GM21515 (cell line): Measurements from ENCODE around the gene NPIPA5.
"Not testable (repeated sequence)": the region's sequence is repeated elsewhere in the genome, so short reads cannot be mapped to it uniquely, and the experiment has no call there.

Experiments
- ATAC-seq: cut with Tn5 transposase; IDR thresholded peaks from one replicate; pipeline ENCODE4 v1.9.1; 2021; ENCODE audit not compliant: unreplicated experiment

The NPIPA5 gene

GRCh38 chr16:15393025-15393424, 14.9 kb upstream of the NPIPA5 start:
- ATAC-seq: not testable (repeated sequence)

DNA sequence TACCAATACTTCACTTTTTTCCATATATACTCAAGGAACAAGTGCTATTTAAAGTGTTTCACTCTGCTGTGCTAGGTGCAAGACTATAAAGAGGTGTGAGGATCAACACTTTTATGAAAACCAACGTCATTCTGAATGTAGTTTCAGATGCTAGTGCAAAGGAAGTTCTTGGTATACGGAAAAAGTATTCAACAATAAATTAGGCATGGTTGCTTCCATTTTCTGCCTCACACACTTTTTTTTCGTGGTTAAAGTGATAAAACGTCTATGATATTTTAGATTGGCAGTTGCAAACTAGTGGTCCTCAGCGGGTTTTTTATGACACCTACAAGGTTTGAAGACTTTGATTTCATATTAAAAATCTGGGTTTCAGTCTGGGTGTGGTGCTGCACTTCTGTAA, 11.8 kb upstream of the NPIPA5 start:
- not testable (repeated sequence) for ATAC-seq

- not testable (repeated sequence) for ATAC-seq
These were observed 10.0 kb upstream of the NPIPA5 start for GRCh38 chr16:15388060-15388459.

- not testable (repeated sequence) for ATAC-seq
These were observed 4.7 kb upstream of the NPIPA5 start for GRCh38 chr16:15382810-15383209.

GRCh38 chr16:15357495-15357894, 20.6 kb downstream of the NPIPA5 start:
- ATAC-seq: not testable (repeated sequence)

DNA sequence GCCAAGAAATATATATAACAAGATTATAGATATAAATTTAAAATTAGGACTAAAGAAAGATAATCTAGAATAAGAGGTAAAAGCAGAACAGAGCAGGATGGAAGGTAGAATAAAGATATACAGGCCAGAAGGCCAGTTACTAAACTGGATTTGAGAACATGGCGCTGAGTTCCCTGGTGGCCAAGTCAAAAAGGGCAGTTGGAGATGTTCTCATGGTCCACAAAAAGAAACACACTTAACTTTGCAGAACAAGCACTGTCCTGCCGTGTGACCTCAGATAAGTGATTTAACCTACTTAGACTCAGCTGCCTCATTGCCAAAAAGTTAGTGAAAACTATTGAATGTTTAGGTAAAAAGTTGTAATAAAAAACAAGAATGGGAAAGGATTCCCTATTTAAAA, 23.2 kb downstream of the NPIPA5 start:
- ATAC-seq: not testable (repeated sequence)

DNA sequence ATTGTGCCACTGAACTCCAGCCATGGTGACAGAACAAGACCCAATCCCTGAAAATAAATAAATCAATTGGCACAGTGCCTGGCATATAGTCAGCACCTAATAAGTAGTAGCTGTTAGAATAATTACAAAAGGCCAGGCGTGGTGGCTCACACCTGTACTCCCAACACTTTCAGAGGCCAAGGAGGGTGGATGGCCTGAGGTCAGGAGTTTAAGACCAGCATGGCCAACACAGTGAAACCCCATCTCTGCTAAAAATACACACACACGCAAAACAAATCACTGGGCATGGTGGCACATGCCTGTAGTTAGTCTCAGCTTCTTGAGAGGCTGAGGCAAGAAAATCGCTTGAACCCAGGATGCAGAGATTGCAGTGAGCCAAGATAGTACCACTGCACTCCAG, 25.2 kb downstream of the NPIPA5 start:
- not testable (repeated sequence) for ATAC-seq

GRCh38 chr16:15351745-15352144, 26.3 kb downstream of the NPIPA5 start:
- not testable (repeated sequence) for ATAC-seq

- ATAC-seq: not testable (repeated sequence)
These were observed 26.8 kb downstream of the NPIPA5 start for GRCh38 chr16:15351251-15351650.

GRCh38 chr16:15348721-15349120, 29.4 kb downstream of the NPIPA5 start:
- not testable (repeated sequence) for ATAC-seq

DNA sequence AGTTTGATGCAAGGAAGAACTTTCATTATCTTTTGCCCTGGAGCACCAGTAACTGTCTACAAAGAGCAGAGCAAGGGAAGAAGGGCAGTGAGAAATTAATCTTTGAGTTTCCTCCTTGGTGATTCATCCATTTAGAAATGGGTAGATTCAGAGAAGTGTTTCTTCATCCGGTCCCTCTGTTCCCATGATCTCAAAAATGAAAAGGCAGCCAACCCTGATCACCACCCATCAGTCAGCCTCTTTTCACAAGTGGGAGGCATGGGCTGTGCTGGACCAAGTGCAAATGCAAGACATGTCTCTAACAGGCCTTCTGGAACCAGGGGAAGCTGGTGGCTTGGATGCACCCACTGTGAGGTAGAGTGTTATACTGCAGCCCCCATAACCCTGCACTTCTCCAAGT, 35.8 kb downstream of the NPIPA5 start:
- ATAC-seq: not testable (repeated sequence)

- not testable (repeated sequence) for ATAC-seq
These were observed 39.1 kb downstream of the NPIPA5 start for GRCh38 chr16:15338986-15339385.

- not testable (repeated sequence) for ATAC-seq
These were observed 40.0 kb downstream of the NPIPA5 start for GRCh38 chr16:15337974-15338605.

- not testable (repeated sequence) for ATAC-seq
These were observed 42.5 kb downstream of the NPIPA5 start for GRCh38 chr16:15335609-15336008.

GRCh38 chr16:15333969-15334368, 44.1 kb downstream of the NPIPA5 start:
- ATAC-seq: not testable (repeated sequence)

DNA sequence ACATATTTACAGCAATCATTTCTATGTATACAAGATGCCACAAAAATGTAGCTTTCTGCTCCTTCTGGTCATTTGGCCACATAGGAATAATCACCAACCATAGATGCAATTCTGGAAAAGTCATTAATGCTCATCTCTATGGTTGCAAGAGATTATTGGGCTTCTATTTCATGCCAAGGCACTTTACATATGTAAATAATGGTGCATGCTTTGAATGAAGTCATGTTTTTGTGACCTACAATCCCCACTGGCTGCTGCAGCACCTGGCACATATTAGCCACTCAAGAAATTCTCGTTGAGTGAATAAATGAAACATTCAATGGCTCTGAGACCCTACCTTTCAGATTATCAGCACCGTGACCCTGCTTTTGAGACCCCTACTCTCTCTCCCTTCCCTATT, 47.1 kb downstream of the NPIPA5 start:
- ATAC-seq: not testable (repeated sequence)

GRCh38 chr16:15324954-15325353, 53.1 kb downstream of the NPIPA5 start:
- not testable (repeated sequence) for ATAC-seq

GRCh38 chr16:15323373-15323772, 54.7 kb downstream of the NPIPA5 start:
- not testable (repeated sequence) for ATAC-seq

- ATAC-seq: not testable (repeated sequence)
These were observed 56.9 kb downstream of the NPIPA5 start for GRCh38 chr16:15321221-15321620.

- not testable (repeated sequence) for ATAC-seq
These were observed 63.5 kb downstream of the NPIPA5 start for GRCh38 chr16:15314562-15314961.
